ENCODE measurements around the gene RBMS1.
A peak's percentile ranks its signal among the peaks of the same experiment; 100 is the strongest.

Gene RBMS1

DNA sequence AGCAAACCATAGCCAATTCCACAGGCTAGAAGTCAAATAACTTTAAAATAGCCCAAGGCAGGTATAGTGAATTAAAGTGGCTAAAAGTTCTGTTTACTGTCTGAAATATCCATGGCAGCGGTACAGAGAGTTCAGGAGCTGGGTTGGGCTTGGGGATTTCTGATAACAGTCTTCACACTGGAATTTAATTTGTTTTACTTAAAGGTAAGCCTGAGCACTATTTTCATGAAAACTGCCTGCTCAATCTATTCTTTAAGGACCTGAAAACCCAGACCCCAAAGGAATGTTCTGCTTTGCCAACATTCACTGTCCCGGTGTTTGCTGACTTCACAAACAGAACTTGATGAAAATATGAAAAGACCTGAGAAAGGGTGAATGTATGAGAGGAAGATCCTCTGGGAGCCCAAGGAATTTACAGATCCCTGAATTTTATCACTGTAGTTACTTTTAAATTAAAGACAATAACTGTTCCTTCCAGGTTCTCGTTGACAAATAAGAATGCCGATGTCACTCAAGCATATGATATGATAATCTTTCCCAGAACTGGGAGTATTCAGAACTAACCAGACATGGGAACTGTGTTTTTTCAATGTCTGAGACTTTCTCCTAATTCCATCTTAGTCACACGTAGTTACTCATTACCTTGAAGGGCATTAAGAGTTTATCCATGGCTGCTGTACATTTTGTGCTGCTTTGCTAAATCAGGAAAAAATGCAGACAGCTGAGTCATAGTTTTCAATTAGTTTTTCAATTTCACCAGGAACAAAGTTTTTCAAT, 265.3 kb downstream of the RBMS1 start:
- Mint-ChIP-seq H3K4me3 (no peak overlapping the region), H3K9me3 (no peaks in the 10 kb centered on the region), H3K27ac (no peak overlapping the region), H3K36me3 (no peaks in the 10 kb centered on the region), H3K4me1 (peaks cover 25% of the 10 kb centered on the region)
- ATAC-seq (no peak), DNase-seq (ENCODE audit: low spot score in 2 of 2) (no peak)

DNA sequence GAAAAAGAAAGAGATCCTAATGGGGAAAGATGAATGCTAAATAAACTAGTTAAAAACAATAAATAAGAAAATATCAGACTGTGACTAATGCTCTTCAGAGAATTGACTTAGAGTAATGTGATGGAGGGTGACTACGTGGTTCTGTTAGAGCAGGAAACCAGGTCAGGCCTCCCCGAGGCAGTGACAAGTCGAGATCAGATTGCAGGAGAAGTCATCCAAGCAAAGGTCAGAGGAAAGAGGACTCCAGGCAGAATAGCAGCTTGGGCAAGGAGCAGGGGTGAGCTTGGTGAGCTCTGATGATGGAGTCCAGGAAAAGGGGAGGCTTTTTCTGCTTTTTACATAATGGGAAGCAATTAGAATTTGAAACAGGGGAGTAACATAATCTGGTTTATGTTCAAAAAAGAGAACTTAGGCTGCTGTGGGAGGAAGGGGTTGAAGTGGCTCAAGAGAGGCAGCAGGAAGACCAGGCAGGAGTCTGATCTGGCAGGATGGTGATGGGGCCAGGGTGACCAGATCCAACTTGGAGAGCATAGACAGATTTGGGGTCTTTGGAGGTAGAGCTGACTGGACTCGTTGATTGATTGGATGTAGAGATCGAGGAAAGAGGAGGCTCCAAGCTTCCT, 266.2 kb downstream of the RBMS1 start:
- ATAC-seq, result peak; percentile 36
- DNase-seq (ENCODE audit: low spot score in 2 of 2), result no peak
- Mint-ChIP-seq H3K27ac (no peak overlapping the region), H3K4me1 (peaks cover 34% of the 10 kb centered on the region), H3K9me3 (no peaks in the 10 kb centered on the region), H3K36me3 (no peaks in the 10 kb centered on the region), H3K4me3 (no peak overlapping the region)

DNA sequence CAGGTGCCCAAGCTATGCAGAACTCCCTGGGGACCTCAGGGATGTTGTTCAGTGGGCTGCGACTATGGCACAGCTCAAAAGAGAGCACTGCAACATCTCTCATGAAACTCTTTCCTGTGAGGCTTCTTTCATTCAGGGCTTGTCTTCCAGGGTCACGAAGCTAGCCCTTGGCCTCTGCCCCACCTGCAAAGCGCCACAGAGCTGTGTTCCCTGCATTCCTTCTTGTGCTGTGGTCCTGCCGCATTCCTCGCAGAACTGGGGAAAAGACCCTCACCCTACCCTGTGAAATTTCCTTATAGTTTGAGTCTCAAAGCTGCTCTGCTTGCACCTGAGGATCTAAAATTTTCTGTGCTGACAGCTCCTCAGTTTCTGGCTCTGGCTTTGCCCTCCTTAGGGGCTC, 267.2 kb downstream of the RBMS1 start:
- DNase-seq (ENCODE audit: low spot score in 2 of 2), result no peak
- H3K9me3 Mint-ChIP-seq, result no peaks in the 10 kb centered on the region
- no peak for ATAC-seq
- peaks cover 38% of the 10 kb centered on the region for H3K4me1 Mint-ChIP-seq
- H3K36me3 Mint-ChIP-seq, result no peaks in the 10 kb centered on the region
- H3K4me3 Mint-ChIP-seq, result no peak overlapping the region
- no peak overlapping the region for H3K27ac Mint-ChIP-seq

DNA sequence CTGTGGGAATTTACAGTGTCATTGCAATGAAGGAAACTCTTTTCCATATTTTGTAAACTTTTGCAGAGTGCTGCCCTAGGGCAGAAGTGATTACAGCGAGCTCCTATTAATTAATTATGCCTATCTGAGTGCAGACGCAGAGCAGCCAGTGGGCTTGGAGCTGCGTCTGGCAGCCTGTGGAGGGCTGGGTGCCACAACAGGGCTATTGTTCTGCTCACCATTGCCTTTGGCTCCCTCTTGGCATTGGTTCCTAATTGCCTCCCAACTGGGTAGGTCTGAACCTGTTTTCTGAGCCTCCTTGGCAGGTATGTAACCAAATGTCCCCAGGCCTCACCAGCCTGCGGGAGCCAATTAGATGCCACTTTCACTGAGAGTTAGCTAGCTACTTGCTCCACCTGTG, 267.9 kb downstream of the RBMS1 start:
- no peak overlapping the region for H3K4me3 Mint-ChIP-seq

GRCh38 chr2:160224507-160224906, 269.1 kb downstream of the RBMS1 start:
- DNase-seq (ENCODE audit: low spot score in 2 of 2) (no peak), ATAC-seq (peak; percentile 50)
- peak overlapping the region; percentile 46 for H3K4me3 Mint-ChIP-seq
- H3K4me1 Mint-ChIP-seq, result peaks cover 57% of the 10 kb centered on the region
- H3K27ac Mint-ChIP-seq, result peak overlapping the region; percentile 46
- H3K9me3 Mint-ChIP-seq, result no peaks in the 10 kb centered on the region
- no peaks in the 10 kb centered on the region for H3K36me3 Mint-ChIP-seq

More for the DNA sequence above, 267.9 kb downstream of the RBMS1 start:
- ATAC-seq, result no peak
- no peak overlapping the region for H3K27ac Mint-ChIP-seq
- DNase-seq (ENCODE audit: low spot score in 2 of 2), result no peak
- no peaks in the 10 kb centered on the region for H3K36me3 Mint-ChIP-seq
- H3K4me1 Mint-ChIP-seq, result peaks cover 45% of the 10 kb centered on the region
- no peaks in the 10 kb centered on the region for H3K9me3 Mint-ChIP-seq

DNA sequence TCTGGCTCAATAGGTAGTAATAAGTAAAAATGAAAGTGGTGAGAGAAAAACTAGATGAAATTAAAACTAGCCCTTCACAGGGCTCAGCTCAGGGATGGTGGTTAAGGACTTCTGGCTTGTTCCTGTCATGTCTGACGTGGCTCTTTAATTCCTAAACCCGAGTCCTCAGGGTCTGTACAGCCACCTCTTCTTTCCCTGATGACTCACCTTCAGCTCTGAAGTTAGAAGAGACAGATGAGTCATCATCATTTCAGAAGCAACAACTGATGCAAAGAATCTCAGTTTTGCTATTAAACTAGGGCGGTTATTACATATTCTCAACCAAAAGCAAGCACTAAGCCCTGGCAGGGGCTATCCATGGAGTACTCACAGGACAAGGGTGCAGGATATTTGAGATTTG, 269.5 kb downstream of the RBMS1 start:
- DNase-seq (ENCODE audit: low spot score in 2 of 2) (peak in 1 of 2 donors; percentile 67), ATAC-seq (peak; percentile 83)
- Mint-ChIP-seq H3K4me3 (peak overlapping the region; percentile 46), H3K9me3 (no peaks in the 10 kb centered on the region), H3K27ac (peak overlapping the region; percentile 46), H3K36me3 (no peaks in the 10 kb centered on the region), H3K4me1 (peaks cover 61% of the 10 kb centered on the region)

DNA sequence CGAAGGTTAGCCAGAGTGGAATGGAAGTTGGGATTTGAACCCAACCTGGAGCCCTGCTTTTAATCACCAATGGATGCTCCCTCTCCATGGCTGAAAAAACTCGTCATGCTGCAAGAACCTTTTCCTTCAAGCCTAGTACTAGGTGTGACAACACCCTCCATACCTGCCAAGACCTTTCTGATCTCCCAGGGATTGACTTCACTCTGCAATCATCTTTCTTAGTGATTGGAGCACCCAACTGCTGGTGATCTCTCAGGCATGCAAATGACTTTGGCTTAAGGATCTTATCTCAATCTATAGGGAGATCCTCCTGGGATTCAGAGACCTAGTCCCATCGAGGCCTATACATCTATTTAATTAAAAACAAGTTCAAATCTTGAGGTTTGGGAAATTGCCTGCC, 270.0 kb downstream of the RBMS1 start:
- Mint-ChIP-seq H3K4me3 (peak overlapping the region; percentile 46), H3K27ac (peak overlapping the region; percentile 46), H3K36me3 (no peaks in the 10 kb centered on the region), H3K9me3 (no peaks in the 10 kb centered on the region), H3K4me1 (peaks cover 61% of the 10 kb centered on the region)
- ATAC-seq (no peak), DNase-seq (ENCODE audit: low spot score in 2 of 2) (no peak)

DNA sequence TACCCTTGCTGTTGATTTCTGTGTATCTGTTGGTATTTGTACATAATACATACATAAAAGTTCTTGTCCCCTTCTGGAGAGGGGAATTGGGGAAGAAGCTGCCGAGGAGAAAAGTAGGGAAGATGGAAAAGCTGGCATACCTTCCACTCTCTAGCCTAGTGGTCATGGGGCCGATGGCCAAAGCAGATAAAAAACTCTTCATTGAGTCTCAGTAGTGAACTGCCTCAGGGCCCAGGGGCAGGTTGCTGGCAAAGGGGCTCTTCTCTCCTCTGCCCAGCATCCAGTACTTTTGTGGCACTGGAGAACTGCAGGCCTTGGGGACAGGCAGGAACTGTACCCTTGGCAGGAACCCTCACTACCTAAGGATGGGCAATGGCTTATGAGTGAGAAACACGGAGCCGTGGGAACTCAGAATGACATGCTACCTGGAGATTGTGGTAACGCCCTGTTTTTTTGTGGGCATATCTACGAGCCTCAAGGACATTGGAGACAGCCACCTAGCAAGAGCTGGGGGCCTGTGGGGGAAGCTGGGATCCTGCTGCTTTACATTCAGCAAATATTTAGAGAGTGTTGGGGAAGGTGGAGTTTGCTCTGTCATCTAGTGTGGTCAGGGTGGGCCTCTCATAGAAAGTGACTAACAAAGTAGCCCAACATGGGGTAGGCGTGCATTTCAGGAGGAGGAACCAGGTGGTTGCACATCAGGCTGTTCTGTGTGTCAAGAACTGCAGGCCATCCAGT, 270.9 kb downstream of the RBMS1 start:
- no peak overlapping the region for H3K4me3 Mint-ChIP-seq
- DNase-seq (ENCODE audit: low spot score in 2 of 2) (no peak), ATAC-seq (no peak)
- H3K36me3 Mint-ChIP-seq, result no peaks in the 10 kb centered on the region
- no peak overlapping the region for H3K27ac Mint-ChIP-seq
- no peaks in the 10 kb centered on the region for H3K9me3 Mint-ChIP-seq
- H3K4me1 Mint-ChIP-seq, result peaks cover 59% of the 10 kb centered on the region

All from stimulated activated effector memory CD8-positive, alpha-beta T cell treated with anti-CD3 and anti-CD28 coated beads, Interleukin-12 subunit alpha, Interleukin-12 subunit beta, amount 100 ng/mL, for 72 hours (primary cell).